Measurements from ENCODE around the gene MICALL1.

DNA sequence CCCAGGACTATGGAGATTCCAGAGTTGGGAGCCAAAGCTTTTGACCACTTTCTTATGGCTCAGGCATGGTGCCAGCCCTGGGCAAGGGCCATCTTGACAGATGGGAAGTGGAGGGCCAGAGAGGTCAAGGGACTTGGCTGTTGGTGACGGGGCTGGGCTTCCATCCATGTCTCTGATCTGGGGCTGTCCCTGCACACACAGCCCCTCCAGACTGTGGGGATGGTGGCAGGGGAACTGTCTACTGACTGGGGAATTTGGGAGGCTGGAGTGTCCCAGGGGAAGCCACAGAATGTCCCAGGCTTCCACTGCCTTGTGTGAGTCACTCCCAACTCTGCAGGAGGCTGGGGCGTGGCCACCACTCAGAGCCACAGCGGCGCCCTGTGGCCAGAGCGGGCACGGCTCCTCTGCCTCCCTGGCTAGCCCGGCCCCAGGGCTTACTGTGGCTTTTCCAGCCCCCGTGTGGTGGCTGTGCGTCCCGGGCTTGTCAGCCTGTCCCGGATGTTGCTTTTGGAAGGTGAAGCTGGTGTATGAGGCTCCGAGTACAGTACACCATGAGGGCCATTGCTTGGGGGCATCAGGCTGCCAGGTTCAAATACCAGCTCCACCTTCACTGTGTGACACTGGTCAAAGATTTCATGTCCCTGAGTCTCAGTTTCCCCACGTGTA, 27.7 kb downstream of the MICALL1 start:
- TF ChIP-seq EZH2 (IDR thresholded peaks at IDR 0.05; ENCODE audit: insufficient read depth, poor library complexity, severe bottlenecking) (no peak), EZH2phosphoT487 (IDR thresholded peaks at IDR 0.05; ENCODE audit: insufficient read depth, low read depth) (no peak)

All from GM23248 (cell line).